Brain pericyte (primary cell): ENCODE data around the gene WFDC9.
"Not testable (repeated sequence)": the region's sequence is repeated elsewhere in the genome, so short reads cannot be mapped to it uniquely, and the experiment has no call there.

Source experiments
- DNase-seq: peaks from one replicate; pipeline ENCODE4 v3.0.0-alpha.2; 2012; ENCODE audit warnings: low read depth, low spot score

The WFDC9 gene

GRCh38 chr20:45592574-45593189 is 38.4 kb downstream of the WFDC9 start:
- DNase-seq = no peak

DNA sequence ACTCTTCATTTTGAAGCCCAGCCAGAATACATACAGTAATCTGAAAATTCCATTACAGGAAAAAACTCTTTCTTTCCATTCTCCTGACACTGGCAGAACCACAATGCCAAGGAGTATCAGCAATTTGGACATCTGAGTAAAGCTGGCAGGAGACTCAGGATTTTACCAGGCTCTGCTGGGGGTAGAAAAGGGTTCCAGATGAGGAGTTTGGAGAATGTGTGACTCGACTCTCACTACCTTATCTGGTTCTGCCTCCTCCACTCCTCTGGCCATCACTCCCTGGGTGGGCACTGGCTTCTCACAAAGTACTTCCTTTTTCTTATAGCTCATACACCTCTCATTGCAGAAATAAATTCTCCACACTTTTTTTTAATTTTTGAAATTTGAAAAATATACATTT is 41.4 kb downstream of the WFDC9 start:
- no peak for DNase-seq

DNA sequence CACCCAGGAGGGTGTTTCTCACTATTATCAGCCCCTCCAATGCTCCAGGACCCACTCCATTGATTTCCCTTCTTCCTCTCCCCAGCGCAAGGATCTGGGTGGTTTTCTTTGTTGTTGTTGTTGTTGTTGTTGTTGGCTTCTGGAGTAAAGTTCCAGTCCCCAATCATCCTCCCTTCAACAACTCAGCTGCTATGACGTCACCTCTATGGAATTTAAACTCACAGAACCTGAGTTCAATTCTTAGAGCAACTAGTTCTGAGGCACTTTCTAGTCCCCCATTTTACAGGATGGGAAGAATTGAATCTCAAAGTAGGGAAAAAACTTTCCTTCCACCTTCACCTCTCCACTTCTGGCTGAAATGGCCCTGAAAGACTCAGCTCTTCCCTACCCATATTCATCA is 42.3 kb downstream of the WFDC9 start:
- DNase-seq = no peak

GRCh38 chr20:45585986-45586385 is 45.1 kb downstream of the WFDC9 start:
- DNase-seq = not testable (repeated sequence)

GRCh38 chr20:45584294-45584693 is 46.8 kb downstream of the WFDC9 start:
- DNase-seq = not testable (repeated sequence)

DNA sequence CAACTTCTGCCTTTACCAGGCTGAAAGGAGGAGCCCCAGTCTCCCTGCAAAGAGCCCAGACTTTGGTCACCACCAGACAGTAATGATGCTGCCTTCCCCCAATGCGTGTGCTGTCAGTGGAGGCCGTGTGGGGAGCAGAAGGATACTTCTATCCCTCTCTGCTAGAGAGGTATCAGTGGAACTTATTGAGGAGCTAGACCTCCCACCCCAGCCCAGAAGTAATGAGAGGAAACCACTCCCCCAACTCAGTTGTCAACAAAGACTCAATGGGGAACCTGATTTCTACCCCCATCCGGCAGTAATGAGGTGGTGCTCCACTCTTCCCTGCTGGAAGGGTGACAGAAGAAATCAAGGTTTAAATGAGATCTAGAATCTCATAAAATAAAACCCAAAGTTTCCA is 47.6 kb downstream of the WFDC9 start:
- no peak for DNase-seq

GRCh38 chr20:45581702-45582101 is 49.4 kb downstream of the WFDC9 start:
- DNase-seq = no peak

GRCh38 chr20:45579184-45579583 is 51.9 kb downstream of the WFDC9 start, which contains the start of gene WFDC8:
Gene WFDC8 (minus strand): TSS chr20:45579284. CDS start chr20:45579247, 37 bp downstream.
- DNase-seq = no peak

DNA sequence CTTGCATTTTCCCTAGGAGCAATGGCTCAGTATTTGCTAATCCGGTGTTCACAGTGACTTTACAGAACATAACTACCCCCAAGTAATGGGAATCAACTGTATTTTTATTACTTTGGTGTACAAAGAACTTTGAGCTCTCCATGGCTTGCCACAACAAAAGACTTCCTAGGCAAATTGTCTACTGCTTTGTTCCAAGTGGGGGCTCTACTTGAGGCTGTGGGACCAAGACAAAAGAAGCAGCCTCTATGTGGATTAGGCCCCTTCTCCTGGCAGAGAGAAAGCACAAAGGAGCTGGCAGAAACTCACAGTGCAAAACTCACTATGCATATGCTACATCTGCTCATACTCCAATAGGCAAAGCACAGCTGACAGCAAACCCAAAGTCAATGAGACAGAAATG is 52.9 kb downstream of the WFDC9 start:
- DNase-seq = no peak

DNA sequence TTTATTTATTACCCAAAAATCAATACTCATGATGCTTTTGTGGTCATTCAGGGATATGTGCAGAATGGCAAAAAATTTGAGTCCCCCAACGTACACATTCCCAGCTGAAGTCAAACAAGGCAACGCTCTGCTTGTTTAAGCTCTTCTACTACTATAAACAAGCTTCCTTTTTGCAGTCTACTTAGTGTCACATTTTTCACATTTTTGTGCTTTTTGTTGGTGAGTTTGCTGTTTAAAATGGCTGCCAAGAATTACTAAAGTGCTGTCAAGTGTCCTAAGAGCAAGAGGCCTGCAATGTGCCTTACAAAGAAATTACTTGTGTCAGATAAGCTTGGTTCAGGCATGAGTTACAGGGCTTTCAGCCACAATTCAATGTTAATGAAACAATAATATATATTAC is 54.1 kb downstream of the WFDC9 start:
- no peak for DNase-seq

GRCh38 chr20:45575931-45576330 is 55.2 kb downstream of the WFDC9 start:
- DNase-seq = no peak

DNA sequence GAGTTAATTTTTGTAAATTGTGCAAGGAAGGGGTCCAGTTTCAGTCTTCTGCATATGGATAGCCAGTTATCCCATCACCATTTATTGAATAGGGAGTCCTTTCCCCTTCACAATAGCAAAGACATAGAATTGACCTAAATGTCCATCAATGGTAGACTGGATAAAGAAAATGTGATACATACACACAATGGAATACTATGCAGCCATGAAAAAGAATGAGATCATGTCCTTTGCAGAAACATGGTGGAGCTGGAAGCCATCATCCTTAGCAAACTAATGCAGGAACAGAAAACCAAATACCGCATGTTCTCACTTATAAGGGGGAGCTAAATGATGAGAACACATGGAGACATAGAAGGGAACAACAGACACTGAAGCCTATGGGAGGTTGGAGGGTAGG is 61.4 kb downstream of the WFDC9 start:
- not testable (repeated sequence) for DNase-seq

- DNase-seq = no peak
These were observed 66.3 kb downstream of the WFDC9 start for GRCh38 chr20:45564760-45565276.
